HG03066 (cell line): ENCODE results near the gene MPP1.

ENCODE experiments used
- ATAC-seq: cut with Tn5 transposase; IDR thresholded peaks from one replicate; pipeline ENCODE4 v1.9.1; 2021; ENCODE audit warnings: low read depth; ENCODE audit not compliant: unreplicated experiment

Gene MPP1

DNA sequence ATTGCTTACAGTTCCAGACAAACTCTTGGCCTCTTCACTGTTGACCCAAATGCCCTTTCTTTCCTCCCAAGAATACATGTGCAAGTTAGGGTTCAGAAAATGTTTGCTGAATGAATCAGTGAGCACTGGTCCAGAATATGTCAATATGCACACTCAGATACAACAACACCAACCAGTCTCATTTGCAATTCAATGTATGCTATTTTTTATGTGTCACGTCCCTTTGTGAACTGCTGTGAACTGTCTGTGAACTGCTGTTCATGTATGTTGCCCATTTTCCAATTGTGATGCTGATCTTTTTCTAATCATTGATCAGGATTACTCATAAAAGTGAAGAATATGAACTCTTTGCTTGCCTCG is 72.2 kb downstream of the MPP1 start:
- no peak for ATAC-seq

GRCh38 chrX:154732421-154733065 is 72.7 kb downstream of the MPP1 start:
- no peak for ATAC-seq

DNA sequence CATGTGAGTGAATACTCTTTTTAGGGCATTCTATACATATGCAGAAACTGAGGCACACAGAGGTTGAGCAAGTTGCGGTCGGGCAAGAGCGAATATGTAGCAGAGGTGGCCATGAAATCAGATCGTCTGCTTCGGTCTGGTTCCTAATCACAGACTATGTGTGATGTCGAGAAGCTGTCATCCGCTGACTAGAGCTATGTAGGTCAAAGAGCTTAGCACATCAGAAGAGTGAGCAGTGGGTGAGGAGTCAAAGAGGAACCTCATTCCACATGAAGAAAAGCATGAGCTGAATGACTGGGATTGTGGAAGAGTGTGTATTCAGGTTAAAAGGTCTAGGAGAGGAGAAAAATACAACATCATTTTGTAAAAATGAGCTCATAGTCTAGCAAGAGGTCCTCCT is 73.4 kb downstream of the MPP1 start:
- ATAC-seq = no peak

GRCh38 chrX:154731184-154731583 is 74.1 kb downstream of the MPP1 start:
- no peak for ATAC-seq

DNA sequence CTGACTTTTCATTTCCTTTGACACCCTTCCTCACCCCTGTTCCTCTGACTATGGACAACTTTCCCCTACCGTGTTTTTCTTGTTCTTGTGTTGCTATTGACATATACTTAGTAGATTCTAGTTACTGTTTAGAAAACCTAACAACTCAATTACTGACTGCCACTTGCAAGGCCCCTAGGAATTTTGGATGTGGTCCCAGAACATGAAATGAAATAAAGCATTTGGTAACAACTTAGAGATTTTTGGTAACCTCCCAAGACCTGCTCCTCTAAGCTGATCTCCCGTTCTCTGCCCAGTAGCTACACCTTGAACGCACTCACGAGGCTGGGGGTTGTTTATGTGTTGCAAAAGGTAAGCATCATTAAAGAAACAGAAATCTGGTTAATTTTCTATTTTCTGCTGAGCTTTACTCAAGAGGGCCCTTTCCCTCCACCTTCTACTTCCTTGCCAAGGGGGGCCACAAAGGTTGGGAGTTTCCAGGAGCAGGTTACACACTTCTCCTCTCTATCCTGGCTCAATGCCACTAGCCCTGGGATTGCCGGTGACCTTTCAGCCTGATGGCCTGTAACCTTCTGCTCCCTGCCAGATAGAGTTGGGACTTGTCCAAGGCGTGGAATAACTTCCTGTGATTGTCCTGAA is 74.9 kb downstream of the MPP1 start:
- ATAC-seq = no peak

- ATAC-seq = no peak
These were observed 75.8 kb downstream of the MPP1 start for GRCh38 chrX:154729439-154729838.
